ENCODE data around the gene PADI2. TPM values are rescaled to one million over a fixed set of nuclear protein-coding genes. Genes with fewer than 3 reads are reported as not detected.

The PADI2 gene
- total RNA-seq, 2 donors from 2014 or later, result 2.3 to 3.0 TPM

GRCh38 chr1:17093822-17094393 is 25.3 kb downstream of the PADI2 start:
- no peaks in the 10 kb centered on the region for H3K27me3 ChIP-seq
- H3K4me1 ChIP-seq, result peaks cover 16% of the 10 kb centered on the region
- no peak overlapping the region for H3K27ac ChIP-seq
- 81 to 89% methylated on average over 8 of the region's 8 CpGs for WGBS, 2 donors
- H3K4me3 ChIP-seq, result no peak overlapping the region
- intact Hi-C loops (cut with DNase I), result no loop called here
- H3K9me3 ChIP-seq, result no peaks in the 10 kb centered on the region
- no peak for DNase-seq
- TF ChIP-seq POLR2A (IDR thresholded peaks at IDR 0.05) (no peak), CTCF (IDR thresholded peaks at IDR 0.05) (no peak)
- no peak for ATAC-seq
- no peaks in the 10 kb centered on the region for H3K36me3 ChIP-seq (replicated peaks in 1 of 2; ENCODE audit: insufficient read depth in 1 of 2, low read depth in 2 of 2)

- 39 to 67% methylated on average over 3 to 7 of the region's 7 CpGs for WGBS, 2 donors
- H3K9me3 ChIP-seq, result no peaks in the 10 kb centered on the region
- ATAC-seq (peak; percentile 71), DNase-seq (peak in 3 of 4 donors; percentile 35 to 45 (median 44))
- H3K27ac ChIP-seq, result peak overlapping the region; percentile 27 to 79 (median 69)
- H3K36me3 ChIP-seq (replicated peaks in 1 of 2; ENCODE audit: insufficient read depth in 1 of 2, low read depth in 2 of 2), result no peaks in the 10 kb centered on the region
- peak in 2 of 3 donors; percentile 27 to 38 for TF ChIP-seq POLR2A (IDR thresholded peaks at IDR 0.05)
- TF ChIP-seq CTCF (IDR thresholded peaks at IDR 0.05), result no peak
- no peaks in the 10 kb centered on the region for H3K27me3 ChIP-seq
- intact Hi-C loops (cut with DNase I), result no loop called here
- peaks cover 16% of the 10 kb centered on the region for H3K4me1 ChIP-seq
- no peak overlapping the region for H3K4me3 ChIP-seq
Observed at GRCh38 chr1:17091252-17091651, 28.0 kb downstream of the PADI2 start.

GRCh38 chr1:17089506-17089905 is 29.7 kb downstream of the PADI2 start:
- H3K27me3 ChIP-seq, result no peaks in the 10 kb centered on the region
- H3K36me3 ChIP-seq (replicated peaks in 1 of 2; ENCODE audit: insufficient read depth in 1 of 2, low read depth in 2 of 2), result no peaks in the 10 kb centered on the region
- DNase-seq (peak in 1 of 4 donors; percentile 12), ATAC-seq (peak; percentile 25)
- H3K4me1 ChIP-seq, result peaks cover 16% of the 10 kb centered on the region
- WGBS, 2 donors, result 30 to 82% methylated on average over 2 to 14 of the region's 14 CpGs
- H3K9me3 ChIP-seq, result no peaks in the 10 kb centered on the region
- no peak for TF ChIP-seq POLR2A (IDR thresholded peaks at IDR 0.05)
- TF ChIP-seq CTCF (IDR thresholded peaks at IDR 0.05), result no peak
- peak overlapping the region in 3 of 4 donors; percentile 66 to 79 (median 72) for H3K27ac ChIP-seq
- no peak overlapping the region for H3K4me3 ChIP-seq
- intact Hi-C loops (cut with DNase I), result no loop called here

- H3K4me3 ChIP-seq, result no peak overlapping the region
- H3K4me1 ChIP-seq, result peaks cover 19% of the 10 kb centered on the region
- 66 to 78% methylated on average over 6 of the region's 6 CpGs for WGBS, 2 donors
- no peaks in the 10 kb centered on the region for H3K27me3 ChIP-seq
- intact Hi-C loops (cut with DNase I), result no loop called here
- no peaks in the 10 kb centered on the region for H3K36me3 ChIP-seq (replicated peaks in 1 of 2; ENCODE audit: insufficient read depth in 1 of 2, low read depth in 2 of 2)
- DNase-seq, result no peak
- ATAC-seq, result no peak
- H3K9me3 ChIP-seq, result no peaks in the 10 kb centered on the region
- no peak overlapping the region for H3K27ac ChIP-seq
- no peak for TF ChIP-seq CTCF (IDR thresholded peaks at IDR 0.05)
- TF ChIP-seq POLR2A (IDR thresholded peaks at IDR 0.05), result no peak
Observed at GRCh38 chr1:17086751-17087150, 32.5 kb downstream of the PADI2 start.

- no peak for TF ChIP-seq POLR2A (IDR thresholded peaks at IDR 0.05)
- TF ChIP-seq CTCF (IDR thresholded peaks at IDR 0.05), result no peak
- Histone ChIP-seq H3K4me3 (no peak overlapping the region), H3K36me3 (replicated peaks in 1 of 2; ENCODE audit: insufficient read depth in 1 of 2, low read depth in 2 of 2) (no peaks in the 10 kb centered on the region), H3K9me3 (no peaks in the 10 kb centered on the region), H3K27me3 (no peaks in the 10 kb centered on the region), H3K27ac (no peak overlapping the region), H3K4me1 (peaks cover 24% of the 10 kb centered on the region)
- intact Hi-C loops (cut with DNase I), result no loop called here
- ATAC-seq (no peak), DNase-seq (no peak)
- whole genome bisulfite sequencing, 2 donors, result 72 to 77% methylated on average over 10 of the region's 10 CpGs
Observed at GRCh38 chr1:17084787-17085186, 34.5 kb downstream of the PADI2 start.

Measured in body of pancreas (tissue), 4 donors.